ENCODE measurements around the gene PRSS36. TPM values are rescaled to one million over a fixed set of nuclear protein-coding genes. Genes with fewer than 3 reads are reported as not detected.

Gene PRSS36
- total and polyA plus RNA-seq, 7 donors: 0.83 to 10.2 (median 4.7) TPM

DNA sequence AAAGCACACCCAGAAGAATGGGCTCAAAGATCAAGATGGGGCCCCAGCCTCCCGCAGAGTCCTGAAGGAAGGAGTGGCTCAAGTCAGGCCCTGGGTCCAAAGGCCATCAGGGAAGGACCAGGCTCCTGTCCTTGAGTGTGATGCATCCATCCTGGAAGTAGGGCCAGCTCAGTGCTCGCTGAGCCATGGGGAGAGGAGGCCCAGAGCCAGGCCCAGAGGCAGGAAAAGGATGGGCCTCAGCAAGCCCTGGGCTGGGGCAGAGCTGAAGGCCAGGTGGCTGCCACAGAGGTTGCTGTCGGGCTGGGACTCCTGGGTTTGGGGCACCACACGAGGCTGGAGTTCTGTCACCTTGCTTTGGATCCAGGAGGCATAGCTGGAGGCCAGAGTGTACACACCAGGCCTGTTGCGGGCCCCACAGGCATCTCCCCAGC is 18.0 kb downstream of the PRSS36 start:
- intact Hi-C loops (cut with DNase I): no loop called here
- Histone ChIP-seq H3K27me3 (peaks cover 5 to 22% (median 6%) of the 10 kb centered on the region in 3 donors), H3K4me1 (peaks cover 0 to 22% (median 8%) of the 10 kb centered on the region in 4 donors), H3K36me3 (peaks cover 46 to 57% (median 50%) of the 10 kb centered on the region in 4 donors), H3K9me3 (no peaks in the 10 kb centered on the region), H3K27ac (no peak overlapping the region), H3K4me3 (no peak overlapping the region)
- no peak for DNase-seq
- TF ChIP-seq EP300 (IDR thresholded peaks at IDR 0.05) (no peak), POLR2AphosphoS5 (IDR thresholded peaks at IDR 0.05) (no peak), POLR2A (IDR thresholded peaks at IDR 0.05) (no peak)
- TF ChIP-seq, protein P1, sequence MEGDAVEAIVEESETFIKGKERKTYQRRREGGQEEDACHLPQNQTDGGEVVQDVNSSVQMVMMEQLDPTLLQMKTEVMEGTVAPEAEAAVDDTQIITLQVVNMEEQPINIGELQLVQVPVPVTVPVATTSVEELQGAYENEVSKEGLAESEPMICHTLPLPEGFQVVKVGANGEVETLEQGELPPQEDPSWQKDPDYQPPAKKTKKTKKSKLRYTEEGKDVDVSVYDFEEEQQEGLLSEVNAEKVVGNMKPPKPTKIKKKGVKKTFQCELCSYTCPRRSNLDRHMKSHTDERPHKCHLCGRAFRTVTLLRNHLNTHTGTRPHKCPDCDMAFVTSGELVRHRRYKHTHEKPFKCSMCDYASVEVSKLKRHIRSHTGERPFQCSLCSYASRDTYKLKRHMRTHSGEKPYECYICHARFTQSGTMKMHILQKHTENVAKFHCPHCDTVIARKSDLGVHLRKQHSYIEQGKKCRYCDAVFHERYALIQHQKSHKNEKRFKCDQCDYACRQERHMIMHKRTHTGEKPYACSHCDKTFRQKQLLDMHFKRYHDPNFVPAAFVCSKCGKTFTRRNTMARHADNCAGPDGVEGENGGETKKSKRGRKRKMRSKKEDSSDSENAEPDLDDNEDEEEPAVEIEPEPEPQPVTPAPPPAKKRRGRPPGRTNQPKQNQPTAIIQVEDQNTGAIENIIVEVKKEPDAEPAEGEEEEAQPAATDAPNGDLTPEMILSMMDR (IDR thresholded peaks at IDR 0.05): no peak
- WGBS, 2 donors: 24 to 70% methylated on average over 5 of the region's 5 CpGs

DNA sequence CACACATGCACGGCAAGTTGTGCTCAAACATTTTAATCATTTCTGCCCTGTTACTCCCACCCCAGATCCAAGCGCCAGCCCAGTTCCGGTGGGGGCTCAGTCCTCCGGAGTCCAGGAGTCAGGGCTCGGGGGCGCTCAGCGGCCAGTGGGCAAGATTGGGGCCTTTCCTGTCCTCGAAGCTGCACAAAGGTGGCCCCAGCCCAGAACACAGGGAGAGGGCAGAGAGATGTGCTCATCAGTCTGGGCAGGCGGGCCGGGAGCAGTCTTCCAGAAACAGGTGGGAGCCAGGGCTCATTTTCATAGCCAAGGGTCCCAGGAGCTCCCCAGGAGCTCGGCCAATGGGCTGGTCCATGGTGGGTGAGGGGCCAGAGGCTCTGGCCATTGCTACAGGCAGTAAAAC is 18.4 kb downstream of the PRSS36 start:
- no peaks in the 10 kb centered on the region for H3K9me3 ChIP-seq
- peaks cover 0 to 22% (median 8%) of the 10 kb centered on the region in 4 donors for H3K4me1 ChIP-seq
- TF ChIP-seq, protein P1 (IDR thresholded peaks at IDR 0.05): no peak
- TF ChIP-seq EP300 (IDR thresholded peaks at IDR 0.05): no peak
- no peak for TF ChIP-seq POLR2A (IDR thresholded peaks at IDR 0.05)
- no peak for TF ChIP-seq POLR2AphosphoS5 (IDR thresholded peaks at IDR 0.05)
- H3K27me3 ChIP-seq: peaks cover 4 to 22% (median 5%) of the 10 kb centered on the region in 3 donors
- H3K27ac ChIP-seq: no peak overlapping the region
- H3K4me3 ChIP-seq: no peak overlapping the region
- H3K36me3 ChIP-seq: peaks cover 47 to 60% (median 51%) of the 10 kb centered on the region in 4 donors
- 40 to 76% methylated on average over 11 of the region's 11 CpGs for WGBS, 2 donors
- intact Hi-C loops (cut with DNase I): no loop called here
- DNase-seq: no peak

DNA sequence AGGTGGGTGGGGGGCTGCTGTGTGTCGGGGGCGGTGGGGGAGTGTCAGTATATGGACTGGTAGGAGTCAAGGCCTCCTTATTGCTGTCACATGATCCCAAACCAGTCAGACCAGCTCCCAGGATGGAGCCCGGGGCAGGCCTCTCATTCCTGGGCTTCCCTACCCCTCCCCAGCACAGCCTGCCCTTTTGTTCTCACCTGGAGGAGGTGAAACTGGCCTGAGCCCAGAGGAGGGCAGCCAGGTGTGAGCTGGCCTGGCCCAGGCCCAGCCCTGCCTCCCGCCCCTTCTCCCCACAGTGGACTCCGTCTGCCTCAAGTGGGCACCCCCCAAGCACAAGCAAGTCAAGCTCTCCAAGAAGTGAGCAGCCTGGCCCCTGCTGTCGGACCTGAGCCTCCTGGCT is 19.0 kb downstream of the PRSS36 start:
- intact Hi-C loops (cut with DNase I): no loop called here
- WGBS, 2 donors: 17 to 70% methylated on average over 6 of the region's 6 CpGs

DNA sequence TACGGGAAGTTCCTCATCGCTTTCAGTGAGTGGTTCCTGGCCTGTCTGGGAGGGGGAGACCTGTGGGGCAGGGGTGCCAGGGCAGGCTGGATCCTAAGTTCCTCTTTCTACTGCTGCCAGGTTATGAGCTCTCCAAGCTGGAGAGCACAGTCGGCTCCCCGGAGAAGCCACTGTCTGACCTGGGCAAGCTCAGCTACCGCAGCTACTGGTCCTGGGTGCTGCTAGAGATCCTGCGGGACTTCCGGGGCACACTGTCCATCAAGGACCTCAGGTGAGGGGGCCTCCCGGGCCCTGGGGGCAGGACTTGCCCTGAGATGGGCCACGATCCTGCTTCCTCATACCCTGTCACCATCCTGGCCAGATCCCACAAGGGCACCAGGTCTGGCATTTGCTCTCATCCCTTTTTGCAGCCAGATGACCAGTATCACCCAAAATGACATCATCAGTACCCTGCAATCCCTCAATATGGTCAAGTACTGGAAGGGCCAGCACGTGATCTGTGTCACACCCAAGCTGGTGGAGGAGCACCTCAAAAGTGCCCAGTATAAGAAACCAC is 19.5 kb downstream of the PRSS36 start:
- TF ChIP-seq POLR2AphosphoS5 (IDR thresholded peaks at IDR 0.05): no peak
- TF ChIP-seq, protein P1 (IDR thresholded peaks at IDR 0.05): no peak
- no peak for TF ChIP-seq POLR2A (IDR thresholded peaks at IDR 0.05)
- no peak for TF ChIP-seq EP300 (IDR thresholded peaks at IDR 0.05)
- intact Hi-C loops (cut with DNase I): no loop called here
- WGBS, 2 donors: 16 to 69% methylated on average over 10 of the region's 10 CpGs
- H3K4me1 ChIP-seq: peaks cover 0 to 22% (median 8%) of the 10 kb centered on the region in 4 donors
- no peaks in the 10 kb centered on the region for H3K9me3 ChIP-seq
- H3K36me3 ChIP-seq: peaks cover 47 to 68% (median 51%) of the 10 kb centered on the region in 4 donors
- H3K27me3 ChIP-seq: peaks cover 0 to 12% (median 5%) of the 10 kb centered on the region in 3 donors
- H3K4me3 ChIP-seq: no peak overlapping the region
- DNase-seq: no peak
- H3K27ac ChIP-seq: peak overlapping the region; percentile 48 to 67 (median 60)

More for the DNA sequence above, 19.0 kb downstream of the PRSS36 start:
- TF ChIP-seq POLR2AphosphoS5 (IDR thresholded peaks at IDR 0.05) (no peak), EP300 (IDR thresholded peaks at IDR 0.05) (no peak), POLR2A (IDR thresholded peaks at IDR 0.05) (no peak)
- TF ChIP-seq, protein P1 (IDR thresholded peaks at IDR 0.05): no peak
- no peaks in the 10 kb centered on the region for H3K9me3 ChIP-seq
- peaks cover 0 to 22% (median 8%) of the 10 kb centered on the region in 4 donors for H3K4me1 ChIP-seq
- peak overlapping the region in 2 of 4 donors; percentile 18 to 67 for H3K27ac ChIP-seq
- no peak overlapping the region for H3K4me3 ChIP-seq
- H3K36me3 ChIP-seq: peaks cover 47 to 65% (median 51%) of the 10 kb centered on the region in 4 donors
- no peak for DNase-seq
- H3K27me3 ChIP-seq: peaks cover 0 to 17% (median 5%) of the 10 kb centered on the region in 3 donors

All from sigmoid colon (tissue), 7 donors.